HEK293 (cell line): ENCODE results near the gene MTMR3.

ENCODE experiments used
- CTCF ChIP-seq: fragments of 450-650 bp; formaldehyde crosslinking; IDR thresholded peaks from 2 replicates; pipeline ENCODE4 v1.5.1; 2016; ENCODE audit warnings: missing biosample characterization, missing genetic modification characterization
- FEZF1 ChIP-seq: fragments of 450-650 bp; formaldehyde crosslinking; IDR thresholded peaks from 2 replicates; pipeline ENCODE4 v1.5.1; 2016; ENCODE audit warnings: missing biosample characterization, missing genetic modification characterization
- TCF7L2 ChIP-seq: IDR thresholded peaks from 2 replicates; pipeline ENCODE4 v1.6.1; 2011; ENCODE audit warnings: low read depth, mild to moderate bottlenecking, inconsistent platforms, low read length, moderate library complexity, borderline replicate concordance
- ZNF133 ChIP-seq: fragments of 450-650 bp; formaldehyde crosslinking; IDR thresholded peaks from 2 replicates; pipeline ENCODE4 v1.5.1; 2016; ENCODE audit warnings: missing biosample characterization, missing genetic modification characterization
- ZNF596 ChIP-seq: fragments of 450-650 bp; IDR thresholded peaks from 2 replicates; pipeline ENCODE4 v1.5.0; 2018; ENCODE audit warnings: missing biosample characterization, mild to moderate bottlenecking, missing genetic modification characterization, moderate library complexity

- TF ChIP-seq CTCF (tag by site-specific recombination) (no peak), ZNF133 (tag by site-specific recombination) (no peak), FEZF1 (tag by site-specific recombination) (no peak), ZNF596 (no peak), TCF7L2 (no peak)
These were observed 140.2 kb downstream of the MTMR3 start for GRCh38 chr22:30023099-30023660.
